A549 (cell line): Measurements from ENCODE around the gene MOXD1. TPM values are rescaled to one million over a fixed set of nuclear protein-coding genes. Genes with fewer than 3 reads are reported as not detected.
A peak's percentile ranks its signal among the peaks of the same experiment; 100 is the strongest.

Experiments used
- ATAC-seq, 2 experiments: fragments of 200-7000 bp in 1 of 2; fragments of >200 bp in 1 of 2; cut with Nextera tagmentation in 1 of 2; cut with Tn5 transposase in 1 of 2; 3 replicates each; pipeline versions ENCODE4 v1.8.0 to v1.9.1; 2018 to 2020; ENCODE audit warnings: mild to moderate bottlenecking in 1 of 2, moderate library complexity in 1 of 2
- CTCF ChIA-PET: fragments of 300-600 bp; sonication (Branson Sonifier 250); formaldehyde crosslinking; extraction: SDS; loops from one replicate; lab custom pipeline; 2021; ENCODE audit warnings: antibody characterized with exemption, inconsistent platforms; lab: Yijun Ruan, JAX
- POLR2A ChIA-PET: fragments of 350-600 bp; formaldehyde crosslinking; extraction: SDS; loops from one replicate; lab custom pipeline; 2021; ENCODE audit warnings: antibody characterized with exemption, inconsistent platforms; lab: Yijun Ruan, JAX
- DNase-seq, 2 experiments: peaks; one replicate each; pipeline versions ENCODE4 v3.0.0 to v3.0.0-alpha.2; 2011 to 2016; ENCODE audit warnings: low read depth in 1 of 2, low spot score in 1 of 2
- FAIRE-seq: peaks from 2 replicates; lab custom pipeline; 2011; peaks lifted over from hg19 to GRCh38; lab: Jason Lieb, UNC
- H3K27ac ChIP-seq, 2 experiments: fragments of >200 bp; sonication (Bioruptor Twin); formaldehyde crosslinking; 3 replicates each; pipeline ENCODE4 v1.5.1; 2016 to 2017
- H3K4me1 ChIP-seq: fragments of >200 bp; sonication (Bioruptor Twin); formaldehyde crosslinking; 3 replicates; pipeline ENCODE4 v1.6.1; 2016
- H3K4me2 ChIP-seq: fragments of >200 bp; sonication (Bioruptor Twin); formaldehyde crosslinking; 3 replicates; pipeline ENCODE4 v1.6.1; 2016
- H3K4me3 ChIP-seq: fragments of >200 bp; sonication (Bioruptor Twin); formaldehyde crosslinking; 3 replicates; pipeline ENCODE4 v1.5.1; 2016
- H3K9me3 ChIP-seq: fragments of >200 bp; sonication (Bioruptor Twin); formaldehyde crosslinking; 3 replicates; pipeline ENCODE4 v1.6.1; 2016
- CHD2 ChIP-seq: fragments of 150-350 bp; IDR thresholded peaks from 2 replicates; pipeline ENCODE4 v1.6.1; 2014; ENCODE audit warnings: low read length; ENCODE audit not compliant: partially characterized antibody
- CHD4 ChIP-seq: fragments of 200-600 bp; sonication (generic); IDR thresholded peaks from 2 replicates; pipeline ENCODE4 v1.6.1; 2016; ENCODE audit warnings: antibody characterized with exemption, mild to moderate bottlenecking, borderline replicate concordance
- ESRRA ChIP-seq: fragments of 150-350 bp; IDR thresholded peaks from 2 replicates; pipeline ENCODE4 v1.6.1; 2014; ENCODE audit warnings: mild to moderate bottlenecking, low read length, borderline replicate concordance
- HOXA7 ChIP-seq: fragments of 250-450 bp; sonication (Bioruptor Pico); IDR thresholded peaks from 2 replicates; pipeline ENCODE4 v1.5.0; 2020; ENCODE audit warnings: mild to moderate bottlenecking, moderate library complexity
- HOXB5 ChIP-seq: fragments of 250-450 bp; sonication (Bioruptor Pico); IDR thresholded peaks from 2 replicates; pipeline ENCODE4 v1.5.0; 2020; ENCODE audit warnings: mild to moderate bottlenecking, moderate library complexity
- KDM5A ChIP-seq: fragments of 200-600 bp; sonication (generic); IDR thresholded peaks from 2 replicates; pipeline ENCODE4 v1.6.1; 2016; ENCODE audit warnings: antibody characterized with exemption, mild to moderate bottlenecking
- MAX ChIP-seq: IDR thresholded peaks from 2 replicates; pipeline ENCODE4 v1.6.1; 2012
- MAZ ChIP-seq: fragments of 150-350 bp; IDR thresholded peaks from 2 replicates; pipeline ENCODE4 v1.6.1; 2014; ENCODE audit warnings: antibody characterized with exemption, low read depth, low read length, borderline replicate concordance
- NPAS2 ChIP-seq: fragments of 250-450 bp; sonication (Bioruptor Pico); IDR thresholded peaks from 2 replicates; pipeline ENCODE4 v1.8.0; 2022; ENCODE audit warnings: mild to moderate bottlenecking, moderate library complexity, borderline replicate concordance
- NR3C1 ChIP-seq: fragments of >200 bp; sonication (Bioruptor Twin); formaldehyde crosslinking; IDR thresholded peaks from 3 replicates; pipeline ENCODE4 v1.6.1; 2017
- POLR2A ChIP-seq: IDR thresholded peaks from 2 replicates; pipeline ENCODE4 v1.6.1; 2012; ENCODE audit warnings: mild to moderate bottlenecking, low read length
- RAD21 ChIP-seq, 2 experiments: fragments of >200 bp in 1 of 2; sonication (Bioruptor Twin) in 1 of 2; formaldehyde crosslinking in 1 of 2; IDR thresholded peaks in 1 of 2; conservative IDR thresholded peaks in 1 of 2; 2 replicates in 1 of 2; 3 replicates in 1 of 2; pipeline ENCODE4 v1.6.1; 2012 to 2018; ENCODE audit warnings: inconsistent platforms in 1 of 2
- REST ChIP-seq: fragments of 200-600 bp; sonication (generic); IDR thresholded peaks from 2 replicates; pipeline ENCODE4 v1.6.1; 2016; ENCODE audit warnings: antibody characterized with exemption, mild to moderate bottlenecking, moderate library complexity
- RNF2 ChIP-seq: fragments of 200-600 bp; sonication (generic); IDR thresholded peaks from 2 replicates; pipeline ENCODE4 v1.6.1; 2016; ENCODE audit warnings: low read depth, mild to moderate bottlenecking, antibody characterized with exemption, moderate library complexity, borderline replicate concordance
- SMC3 ChIP-seq: fragments of >200 bp; sonication (Bioruptor Twin); formaldehyde crosslinking; IDR thresholded peaks from 3 replicates; pipeline ENCODE4 v1.6.1; 2018; ENCODE audit warnings: inconsistent platforms
- ZFP36 ChIP-seq: fragments of 450-650 bp; IDR thresholded peaks from 2 replicates; pipeline ENCODE4 v1.6.1; 2014; ENCODE audit warnings: borderline replicate concordance; ENCODE audit not compliant: partially characterized antibody
- ZNF302 ChIP-seq: fragments of 250-450 bp; sonication (Bioruptor Pico); IDR thresholded peaks from 2 replicates; pipeline ENCODE4 v1.9.0; 2021; ENCODE audit warnings: inconsistent platforms, mild to moderate bottlenecking, moderate library complexity
- ZSCAN20 ChIP-seq: fragments of 250-450 bp; sonication (Bioruptor Pico); IDR thresholded peaks from 2 replicates; pipeline ENCODE4 v1.8.0; 2022; ENCODE audit warnings: mild to moderate bottlenecking, moderate library complexity
- WGBS: methylation state at CpG from one replicate; pipeline ENCODE4 v1.1.6; 2017; ENCODE audit errors: missing lambda C conversion rate; 5-methylcytosine and 5-hydroxymethylcytosine counted together
- polyA plus RNA-seq, 4 experiments: library from polyadenylated mRNA; depleted of rRNA in 3 of 4; stranded (reverse); fragments of >200 nt; fragmentation: RNase III in 1 of 4; extraction: RNeasy Plus Mini Kit Qiagen cat#74134 plus additional on column Dnase treatment in 1 of 4; gene quantifications; 2 replicates in 3 of 4; 3 replicates in 1 of 4; pipeline ENCODE4 v1.2.3, GENCODE V29; 2011 to 2017
- TF ChIP-seq, protein P1 (sequence below): fragments of >200 bp; sonication (Bioruptor Twin); formaldehyde crosslinking; IDR thresholded peaks from 3 replicates; pipeline ENCODE4 v1.5.1; 2016
- TF ChIP-seq, protein P2 (sequence below): fragments of 150-350 bp; IDR thresholded peaks from 2 replicates; pipeline ENCODE4 v1.6.1; 2014; ENCODE audit warnings: low read depth, mild to moderate bottlenecking, low read length
- TF ChIP-seq, protein P3 (sequence below): fragments of 250-450 bp; sonication (Bioruptor Pico); IDR thresholded peaks from 2 replicates; pipeline ENCODE4 v1.5.0; 2021; ENCODE audit warnings: mild to moderate bottlenecking, moderate library complexity, borderline replicate concordance
- TF ChIP-seq, protein P4 (sequence below): IDR thresholded peaks from 2 replicates; pipeline ENCODE4 v1.6.1; 2012; ENCODE audit warnings: low read depth, borderline replicate concordance
- TF ChIP-seq, protein P5 (sequence below): IDR thresholded peaks from 2 replicates; pipeline ENCODE4 v1.6.1; 2012

Gene MOXD1
- polyA plus RNA-seq, 2 of the 4 experiments (the other 2 are of a cell fraction), result 1.4 to 2.4 TPM

GRCh38 chr6:132259070-132259469 is 142.2 kb downstream of the MOXD1 start (continued):
- no peak for TF ChIP-seq ZNF302 (CRISPR knock-in tag)
- TF ChIP-seq ESRRA, result no peak
- TF ChIP-seq, protein P1, sequence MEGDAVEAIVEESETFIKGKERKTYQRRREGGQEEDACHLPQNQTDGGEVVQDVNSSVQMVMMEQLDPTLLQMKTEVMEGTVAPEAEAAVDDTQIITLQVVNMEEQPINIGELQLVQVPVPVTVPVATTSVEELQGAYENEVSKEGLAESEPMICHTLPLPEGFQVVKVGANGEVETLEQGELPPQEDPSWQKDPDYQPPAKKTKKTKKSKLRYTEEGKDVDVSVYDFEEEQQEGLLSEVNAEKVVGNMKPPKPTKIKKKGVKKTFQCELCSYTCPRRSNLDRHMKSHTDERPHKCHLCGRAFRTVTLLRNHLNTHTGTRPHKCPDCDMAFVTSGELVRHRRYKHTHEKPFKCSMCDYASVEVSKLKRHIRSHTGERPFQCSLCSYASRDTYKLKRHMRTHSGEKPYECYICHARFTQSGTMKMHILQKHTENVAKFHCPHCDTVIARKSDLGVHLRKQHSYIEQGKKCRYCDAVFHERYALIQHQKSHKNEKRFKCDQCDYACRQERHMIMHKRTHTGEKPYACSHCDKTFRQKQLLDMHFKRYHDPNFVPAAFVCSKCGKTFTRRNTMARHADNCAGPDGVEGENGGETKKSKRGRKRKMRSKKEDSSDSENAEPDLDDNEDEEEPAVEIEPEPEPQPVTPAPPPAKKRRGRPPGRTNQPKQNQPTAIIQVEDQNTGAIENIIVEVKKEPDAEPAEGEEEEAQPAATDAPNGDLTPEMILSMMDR, result peak; percentile 27; the same call in 2 of the 3 replicates
- TF ChIP-seq ZSCAN20 (CRISPR knock-in tag), result no peak
- peak; percentile 32 to 46; a peak in 3 of 5 replicates for TF ChIP-seq RAD21 (conservative IDR thresholded peaks at IDR 0.05 in 1 of 2, IDR thresholded peaks at IDR 0.05 in 1 of 2)

GRCh38 chr6:132257561-132257960 is 143.7 kb downstream of the MOXD1 start:
- ATAC-seq, result no peak
- no peak overlapping the region for H3K4me3 ChIP-seq
- CTCF ChIA-PET, result interaction anchor here (4.5 kb wide), 1 partner anchor 332 kb away, joined by 23 read pairs; no protein-coding TSS in a partner anchor

More at GRCh38 chr6:132257561-132257960, 143.7 kb downstream of the MOXD1 start:
- FAIRE-seq (no peak), DNase-seq (no peak)
- WGBS, result 100% methylated on average over 1 of the region's 1 CpG
- POLR2A ChIA-PET, result no interaction called here
- no peaks in the 10 kb centered on the region for H3K4me1 ChIP-seq
- H3K27ac ChIP-seq, result no peak overlapping the region
- TF ChIP-seq NPAS2 (CRISPR knock-in tag) (no peak), POLR2A (no peak), CHD4 (no peak), ESRRA (no peak), KDM5A (no peak), NR3C1 (no peak), CHD2 (no peak), RNF2 (no peak), HOXA7 (CRISPR knock-in tag) (no peak), HOXB5 (CRISPR knock-in tag) (no peak), MAX (no peak), ZFP36 (no peak), MAZ (no peak), SMC3 (no peak), REST (no peak)
- TF ChIP-seq, protein P2, sequence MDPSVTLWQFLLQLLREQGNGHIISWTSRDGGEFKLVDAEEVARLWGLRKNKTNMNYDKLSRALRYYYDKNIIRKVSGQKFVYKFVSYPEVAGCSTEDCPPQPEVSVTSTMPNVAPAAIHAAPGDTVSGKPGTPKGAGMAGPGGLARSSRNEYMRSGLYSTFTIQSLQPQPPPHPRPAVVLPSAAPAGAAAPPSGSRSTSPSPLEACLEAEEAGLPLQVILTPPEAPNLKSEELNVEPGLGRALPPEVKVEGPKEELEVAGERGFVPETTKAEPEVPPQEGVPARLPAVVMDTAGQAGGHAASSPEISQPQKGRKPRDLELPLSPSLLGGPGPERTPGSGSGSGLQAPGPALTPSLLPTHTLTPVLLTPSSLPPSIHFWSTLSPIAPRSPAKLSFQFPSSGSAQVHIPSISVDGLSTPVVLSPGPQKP, result no peak
- TF ChIP-seq, protein P3, sequence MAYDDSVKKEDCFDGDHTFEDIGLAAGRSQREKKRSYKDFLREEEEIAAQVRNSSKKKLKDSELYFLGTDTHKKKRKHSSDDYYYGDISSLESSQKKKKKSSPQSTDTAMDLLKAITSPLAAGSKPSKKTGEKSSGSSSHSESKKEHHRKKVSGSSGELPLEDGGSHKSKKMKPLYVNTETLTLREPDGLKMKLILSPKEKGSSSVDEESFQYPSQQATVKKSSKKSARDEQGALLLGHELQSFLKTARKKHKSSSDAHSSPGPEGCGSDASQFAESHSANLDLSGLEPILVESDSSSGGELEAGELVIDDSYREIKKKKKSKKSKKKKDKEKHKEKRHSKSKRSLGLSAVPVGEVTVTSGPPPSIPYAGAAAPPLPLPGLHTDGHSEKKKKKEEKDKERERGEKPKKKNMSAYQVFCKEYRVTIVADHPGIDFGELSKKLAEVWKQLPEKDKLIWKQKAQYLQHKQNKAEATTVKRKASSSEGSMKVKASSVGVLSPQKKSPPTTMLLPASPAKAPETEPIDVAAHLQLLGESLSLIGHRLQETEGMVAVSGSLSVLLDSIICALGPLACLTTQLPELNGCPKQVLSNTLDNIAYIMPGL (CRISPR knock-in tag), result no peak
- TF ChIP-seq, protein P4, sequence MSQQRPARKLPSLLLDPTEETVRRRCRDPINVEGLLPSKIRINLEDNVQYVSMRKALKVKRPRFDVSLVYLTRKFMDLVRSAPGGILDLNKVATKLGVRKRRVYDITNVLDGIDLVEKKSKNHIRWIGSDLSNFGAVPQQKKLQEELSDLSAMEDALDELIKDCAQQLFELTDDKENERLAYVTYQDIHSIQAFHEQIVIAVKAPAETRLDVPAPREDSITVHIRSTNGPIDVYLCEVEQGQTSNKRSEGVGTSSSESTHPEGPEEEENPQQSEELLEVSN, result no peak
- TF ChIP-seq, protein P5, sequence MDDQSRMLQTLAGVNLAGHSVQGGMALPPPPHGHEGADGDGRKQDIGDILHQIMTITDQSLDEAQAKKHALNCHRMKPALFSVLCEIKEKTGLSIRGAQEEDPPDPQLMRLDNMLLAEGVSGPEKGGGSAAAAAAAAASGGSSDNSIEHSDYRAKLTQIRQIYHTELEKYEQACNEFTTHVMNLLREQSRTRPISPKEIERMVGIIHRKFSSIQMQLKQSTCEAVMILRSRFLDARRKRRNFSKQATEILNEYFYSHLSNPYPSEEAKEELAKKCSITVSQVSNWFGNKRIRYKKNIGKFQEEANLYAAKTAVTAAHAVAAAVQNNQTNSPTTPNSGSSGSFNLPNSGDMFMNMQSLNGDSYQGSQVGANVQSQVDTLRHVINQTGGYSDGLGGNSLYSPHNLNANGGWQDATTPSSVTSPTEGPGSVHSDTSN, result no peak
- H3K9me3 ChIP-seq, result no peaks in the 10 kb centered on the region
- H3K4me2 ChIP-seq, result no peak overlapping the region
